Epithelial cell of esophagus (primary cell): ENCODE data around the gene RARRES1.

ENCODE experiments used
- DNase-seq: peaks from one replicate; pipeline ENCODE4 v3.0.0; 2010; ENCODE audit warnings: low read depth
- H3K4me3 ChIP-seq: 2 replicates; pipeline ENCODE4 v1.5.1; 2011; ENCODE audit warnings: mild to moderate bottlenecking, low read length, control low read depth
- CTCF ChIP-seq: IDR thresholded peaks from 2 replicates; pipeline ENCODE4 v1.5.1; 2011; ENCODE audit warnings: low read depth, mild to moderate bottlenecking, low read length, control low read depth, inconsistent platforms; ENCODE audit not compliant: insufficient read depth; ENCODE audit errors: missing control alignments

Gene RARRES1

GRCh38 chr3:158765518-158766205 lies 33.4 kb upstream of the RARRES1 start:
- DNase-seq, result peak; percentile 6
- no peak for TF ChIP-seq CTCF
- no peak overlapping the region for H3K4me3 ChIP-seq

GRCh38 chr3:158763421-158763820 lies 31.2 kb upstream of the RARRES1 start:
- no peak for DNase-seq
- no peak for TF ChIP-seq CTCF
- H3K4me3 ChIP-seq, result no peak overlapping the region

- no peak for DNase-seq
- H3K4me3 ChIP-seq, result no peak overlapping the region
- TF ChIP-seq CTCF, result no peak
Measured at GRCh38 chr3:158762701-158763100, 30.4 kb upstream of the RARRES1 start.

GRCh38 chr3:158761350-158761749 lies 29.1 kb upstream of the RARRES1 start:
- DNase-seq, result peak; percentile 18
- TF ChIP-seq CTCF, result no peak
- H3K4me3 ChIP-seq, result no peak overlapping the region

GRCh38 chr3:158755421-158755820 lies 23.2 kb upstream of the RARRES1 start:
- TF ChIP-seq CTCF, result no peak
- H3K4me3 ChIP-seq, result no peak overlapping the region
- no peak for DNase-seq

- no peak overlapping the region for H3K4me3 ChIP-seq
- DNase-seq, result no peak
- TF ChIP-seq CTCF, result no peak
Measured at GRCh38 chr3:158753854-158754253, 21.6 kb upstream of the RARRES1 start.

- no peak for TF ChIP-seq CTCF
- H3K4me3 ChIP-seq, result no peak overlapping the region
- no peak for DNase-seq
Measured at GRCh38 chr3:158751316-158751715, 19.1 kb upstream of the RARRES1 start.
